Measurements from ENCODE around the gene PNKP. TPM values are rescaled to one million over a fixed set of nuclear protein-coding genes. Genes with fewer than 3 reads are reported as not detected.
A peak's percentile ranks its signal among the peaks of the same experiment; 100 is the strongest.

PNKP gene
- total and polyA plus RNA-seq, 2 of the 8 experiments (the other 6 are each of a cell fraction or from before 2014, with no cell fraction given): 45.8 to 105 TPM

DNA sequence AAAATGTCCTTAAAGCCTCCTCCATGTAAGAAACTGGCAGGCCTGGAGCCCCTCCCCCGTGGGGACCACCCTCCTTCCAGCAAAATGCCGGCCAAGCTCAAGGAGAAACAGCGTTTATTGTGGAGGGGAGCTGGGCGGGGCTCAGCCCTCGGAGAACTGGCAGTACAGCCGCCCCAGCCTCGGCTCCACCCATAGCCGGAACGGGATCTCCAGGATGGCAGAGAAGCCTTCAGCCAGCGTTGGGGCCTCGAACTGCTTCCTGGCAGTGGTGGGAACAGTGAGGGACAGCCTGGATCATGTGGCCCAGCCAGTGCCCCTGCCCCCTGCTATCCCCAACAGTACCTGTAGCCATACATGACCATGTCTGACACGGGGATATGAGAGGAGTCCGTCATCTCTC is 6.3 kb downstream of the PNKP start:
- H2BK12ac ChIP-seq (ENCODE audit: low read depth, low read length): no peak overlapping the region

More for the DNA sequence above, 6.3 kb downstream of the PNKP start:
- Histone ChIP-seq H3K18ac (ENCODE audit: extremely low read depth, low read length) (no peak overlapping the region), H4K20me1 (replicated peaks in 1 of 2; ENCODE audit: control insufficient read depth in 1 of 2, insufficient read depth in 2 of 2, low read length in 2 of 2) (peaks cover 34 to 47% of the 10 kb centered on the region in 2 experiments), H3K4ac (replicated peaks; ENCODE audit: insufficient read length, low read depth, low read length) (no peak overlapping the region), H3K4me2 (ENCODE audit: insufficient read depth in 1 of 2, low read depth in 2 of 2, low read length in 2 of 2) (no peak overlapping the region), H3K27ac (ENCODE audit: low read depth, low read length) (no peak overlapping the region), H3K9me3 (ENCODE audit: insufficient read depth in 2 of 2, low read depth in 1 of 2, low read length in 1 of 2) (no peaks in the 10 kb centered on the region), H4K5ac (ENCODE audit: insufficient read length, low read depth, low read length) (no peak overlapping the region), H3K23ac (ENCODE audit: insufficient read length) (no peak overlapping the region), H2AK5ac (ENCODE audit: low read depth, low read length) (no peak overlapping the region), H3K4me1 (replicated peaks in 1 of 4; ENCODE audit: control insufficient read depth in 3 of 4, insufficient read depth in 4 of 4, low read length in 3 of 4) (peaks cover 0 to 10% (median 3%) of the 10 kb centered on the region in 4 experiments; a peak in 5 of 7 replicates), H3K79me2 (ENCODE audit: control insufficient read depth in 1 of 2, insufficient read depth in 2 of 2, low read length in 2 of 2) (peaks cover 0 to 20% of the 10 kb centered on the region in 2 experiments; a peak in 2 of 4 replicates), H3K27me3 (replicated peaks in 1 of 4; ENCODE audit: control insufficient read depth in 3 of 4, extremely low read depth in 1 of 4, insufficient read depth in 3 of 4, low read length in 3 of 4) (no peaks in the 10 kb centered on the region), H2BK20ac (ENCODE audit: low read length) (no peak overlapping the region), H2BK5ac (ENCODE audit: low read depth, low read length) (peak overlapping the region; percentile 44; the same call in 1 of the 2 replicates), H2BK15ac (ENCODE audit: low read length) (no peak overlapping the region), H4K8ac (ENCODE audit: extremely low read depth, insufficient read depth, low read length) (peak overlapping the region; percentile 18; the same call in 1 of the 2 replicates), H3K9ac (replicated peaks in 1 of 4; ENCODE audit: extremely low read depth in 1 of 4, low read depth in 3 of 4, low read length in 3 of 4) (no peak overlapping the region), H3K4me3 (ENCODE audit: extremely low read depth in 1 of 4, insufficient read depth in 2 of 4, low read depth in 3 of 4, low read length in 4 of 4) (no peak overlapping the region), H3K56ac (replicated peaks; ENCODE audit: insufficient read length, low read depth, low read length) (no peak overlapping the region), H3K23me2 (ENCODE audit: low read depth, low read length) (no peaks in the 10 kb centered on the region; the same call in 1 of the 2 replicates), H4K91ac (replicated peaks; ENCODE audit: insufficient read length, low read length) (no peak overlapping the region), H2AFZ (ENCODE audit: low read length) (no peak overlapping the region), H3K36me3 (ENCODE audit: control insufficient read depth in 2 of 4, insufficient read depth in 4 of 4, low read length in 3 of 4) (peaks cover 34 to 74% (median 58%) of the 10 kb centered on the region in 4 experiments), H2BK120ac (replicated peaks; ENCODE audit: low read depth, low read length) (no peak overlapping the region), H3K14ac (ENCODE audit: insufficient read length) (no peak overlapping the region), H3K79me1 (ENCODE audit: low read depth, low read length) (peaks cover 12% of the 10 kb centered on the region)
- TF ChIP-seq RNF2 (IDR thresholded peaks at IDR 0.05; ENCODE audit: borderline replicate concordance, low read depth, low read length, missing control alignments, poor library complexity, severe bottlenecking) (no peak), POLR2AphosphoS5 (IDR thresholded peaks at IDR 0.05; ENCODE audit: low read depth, low read length) (peak; percentile 70; the same call in 1 of the 2 replicates), POLR2A (IDR thresholded peaks at IDR 0.05; ENCODE audit: control extremely low read depth in 1 of 2, low read depth in 2 of 2, low read length in 2 of 2) (peak in 1 of 2 experiments; percentile 37; a peak in 1 of 3 replicates), SP4 (IDR thresholded peaks at IDR 0.05; ENCODE audit: low read length) (peak; percentile 46; the same call in 1 of the 2 replicates), TAF7 (optimal IDR thresholded peaks at IDR 0.05; ENCODE audit: borderline replicate concordance, low read depth, low read length) (peak; percentile 34)
- DNase-seq (ENCODE audit: low read depth in 1 of 2, low spot score in 2 of 2): peak in 1 of 2 experiments; percentile 63
- CTCF ChIA-PET (ENCODE audit: partially characterized antibody): interaction anchor here (0.9 to 1.0 kb wide), 3 partner anchors 14 to 60 kb away, joined by 3 to 4 read pairs (median 3); no protein-coding TSS in a partner anchor
- 80% methylated on average over 13 of the region's 13 CpGs; no CpG with 5 or more reads in 1 of the 2 experiments for WGBS, 2 experiments (ENCODE audit: extremely low coverage in 1 of 2, insufficient coverage in 1 of 2, insufficient read length in 1 of 2, insufficient replicate concordance in 2 of 2, low coverage in 1 of 2, low lambda C conversion rate in 2 of 2, missing lambda C conversion rate in 1 of 2)
- FAIRE-seq: no peak
- POLR2A ChIA-PET (ENCODE audit: partially characterized antibody): interaction anchor here (0.9 to 12.4 kb wide), 12 partner anchors 7 to 171 kb away, joined by 3 to 247 read pairs (median 4); partner anchors contain the start of genes ADM5, AKT1S1, MED25 and PTOV1

All from H1 (cell line).